HL-60 (cell line): ENCODE measurements around the gene AIPL1.

ENCODE experiments used
- DNase-seq, 2 experiments: peaks; one replicate each; pipeline ENCODE4 v3.0.0-alpha.2; 2010 to 2020; ENCODE audit warnings: low read depth in 1 of 2, low spot score in 1 of 2
- H3K27ac ChIP-seq: fragments of 250-450 bp; sonication (Bioruptor Pico); replicated peaks from 2 replicates; pipeline ENCODE4 v1.5.1; 2020; ENCODE audit warnings: mild to moderate bottlenecking, moderate library complexity
- H3K27me3 ChIP-seq: fragments of 250-450 bp; sonication (Bioruptor Pico); 2 replicates; pipeline ENCODE4 v1.5.1; 2021; ENCODE audit warnings: mild to moderate bottlenecking, moderate library complexity; ENCODE audit not compliant: insufficient read depth, poor library complexity, severe bottlenecking
- H3K4me3 ChIP-seq: replicated peaks from 2 replicates; pipeline ENCODE4 v1.5.1; 2011; ENCODE audit warnings: mild to moderate bottlenecking, control low read depth, low read length; ENCODE audit not compliant: insufficient read depth
- GABPA ChIP-seq: IDR thresholded peaks from 2 replicates; pipeline ENCODE4 v1.6.1; 2012; ENCODE audit warnings: low read depth
- POLR2AphosphoS5 ChIP-seq: IDR thresholded peaks from 2 replicates; pipeline ENCODE4 v1.6.1; 2012; ENCODE audit warnings: low read depth
- SPI1 ChIP-seq: IDR thresholded peaks from 2 replicates; pipeline ENCODE4 v1.6.1; 2012; ENCODE audit warnings: low read depth, mild to moderate bottlenecking, borderline replicate concordance
- TF ChIP-seq, protein P1 (sequence below): IDR thresholded peaks from 2 replicates; pipeline ENCODE4 v1.6.1; 2012; ENCODE audit warnings: low read depth; ENCODE audit not compliant: insufficient replicate concordance
- TF ChIP-seq, protein P2 (sequence below): IDR thresholded peaks from one replicate; pipeline ENCODE4 v1.5.1; 2011; ENCODE audit warnings: low read length, control low read depth, inconsistent platforms; ENCODE audit not compliant: insufficient read depth

The AIPL1 gene

DNA sequence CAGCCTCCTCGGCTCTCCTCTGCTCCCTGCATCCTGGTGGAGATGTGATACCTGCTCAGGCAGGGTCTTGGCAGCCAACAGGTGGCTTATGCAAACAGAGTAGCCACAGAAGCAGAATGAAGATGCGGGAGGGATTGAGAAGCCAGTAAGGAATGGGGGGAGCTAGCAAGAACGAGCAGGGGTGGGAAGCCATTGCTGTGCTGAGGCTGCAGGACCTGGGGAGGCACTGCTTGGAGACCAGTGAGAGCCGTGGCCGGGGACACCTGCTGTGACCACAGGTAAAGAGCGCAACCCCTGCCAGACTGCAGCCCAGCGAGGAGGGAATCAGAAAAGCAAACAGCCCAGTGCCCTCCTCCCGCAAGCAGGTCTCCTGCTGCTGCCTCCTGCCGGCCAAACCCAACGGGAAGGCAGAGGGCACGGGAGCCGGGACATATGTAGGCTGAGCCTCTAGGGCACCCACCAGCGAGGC is 14.7 kb downstream of the AIPL1 start:
- Histone ChIP-seq H3K27ac (no peak overlapping the region), H3K4me3 (no peak overlapping the region), H3K27me3 (no peaks in the 10 kb centered on the region)
- DNase-seq: peak in 1 of 2 experiments; percentile 1
- TF ChIP-seq SPI1 (no peak), POLR2AphosphoS5 (no peak), GABPA (no peak)
- TF ChIP-seq, protein P1, sequence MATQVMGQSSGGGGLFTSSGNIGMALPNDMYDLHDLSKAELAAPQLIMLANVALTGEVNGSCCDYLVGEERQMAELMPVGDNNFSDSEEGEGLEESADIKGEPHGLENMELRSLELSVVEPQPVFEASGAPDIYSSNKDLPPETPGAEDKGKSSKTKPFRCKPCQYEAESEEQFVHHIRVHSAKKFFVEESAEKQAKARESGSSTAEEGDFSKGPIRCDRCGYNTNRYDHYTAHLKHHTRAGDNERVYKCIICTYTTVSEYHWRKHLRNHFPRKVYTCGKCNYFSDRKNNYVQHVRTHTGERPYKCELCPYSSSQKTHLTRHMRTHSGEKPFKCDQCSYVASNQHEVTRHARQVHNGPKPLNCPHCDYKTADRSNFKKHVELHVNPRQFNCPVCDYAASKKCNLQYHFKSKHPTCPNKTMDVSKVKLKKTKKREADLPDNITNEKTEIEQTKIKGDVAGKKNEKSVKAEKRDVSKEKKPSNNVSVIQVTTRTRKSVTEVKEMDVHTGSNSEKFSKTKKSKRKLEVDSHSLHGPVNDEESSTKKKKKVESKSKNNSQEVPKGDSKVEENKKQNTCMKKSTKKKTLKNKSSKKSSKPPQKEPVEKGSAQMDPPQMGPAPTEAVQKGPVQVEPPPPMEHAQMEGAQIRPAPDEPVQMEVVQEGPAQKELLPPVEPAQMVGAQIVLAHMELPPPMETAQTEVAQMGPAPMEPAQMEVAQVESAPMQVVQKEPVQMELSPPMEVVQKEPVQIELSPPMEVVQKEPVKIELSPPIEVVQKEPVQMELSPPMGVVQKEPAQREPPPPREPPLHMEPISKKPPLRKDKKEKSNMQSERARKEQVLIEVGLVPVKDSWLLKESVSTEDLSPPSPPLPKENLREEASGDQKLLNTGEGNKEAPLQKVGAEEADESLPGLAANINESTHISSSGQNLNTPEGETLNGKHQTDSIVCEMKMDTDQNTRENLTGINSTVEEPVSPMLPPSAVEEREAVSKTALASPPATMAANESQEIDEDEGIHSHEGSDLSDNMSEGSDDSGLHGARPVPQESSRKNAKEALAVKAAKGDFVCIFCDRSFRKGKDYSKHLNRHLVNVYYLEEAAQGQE: no peak
- TF ChIP-seq, protein P2, sequence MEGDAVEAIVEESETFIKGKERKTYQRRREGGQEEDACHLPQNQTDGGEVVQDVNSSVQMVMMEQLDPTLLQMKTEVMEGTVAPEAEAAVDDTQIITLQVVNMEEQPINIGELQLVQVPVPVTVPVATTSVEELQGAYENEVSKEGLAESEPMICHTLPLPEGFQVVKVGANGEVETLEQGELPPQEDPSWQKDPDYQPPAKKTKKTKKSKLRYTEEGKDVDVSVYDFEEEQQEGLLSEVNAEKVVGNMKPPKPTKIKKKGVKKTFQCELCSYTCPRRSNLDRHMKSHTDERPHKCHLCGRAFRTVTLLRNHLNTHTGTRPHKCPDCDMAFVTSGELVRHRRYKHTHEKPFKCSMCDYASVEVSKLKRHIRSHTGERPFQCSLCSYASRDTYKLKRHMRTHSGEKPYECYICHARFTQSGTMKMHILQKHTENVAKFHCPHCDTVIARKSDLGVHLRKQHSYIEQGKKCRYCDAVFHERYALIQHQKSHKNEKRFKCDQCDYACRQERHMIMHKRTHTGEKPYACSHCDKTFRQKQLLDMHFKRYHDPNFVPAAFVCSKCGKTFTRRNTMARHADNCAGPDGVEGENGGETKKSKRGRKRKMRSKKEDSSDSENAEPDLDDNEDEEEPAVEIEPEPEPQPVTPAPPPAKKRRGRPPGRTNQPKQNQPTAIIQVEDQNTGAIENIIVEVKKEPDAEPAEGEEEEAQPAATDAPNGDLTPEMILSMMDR: no peak

DNA sequence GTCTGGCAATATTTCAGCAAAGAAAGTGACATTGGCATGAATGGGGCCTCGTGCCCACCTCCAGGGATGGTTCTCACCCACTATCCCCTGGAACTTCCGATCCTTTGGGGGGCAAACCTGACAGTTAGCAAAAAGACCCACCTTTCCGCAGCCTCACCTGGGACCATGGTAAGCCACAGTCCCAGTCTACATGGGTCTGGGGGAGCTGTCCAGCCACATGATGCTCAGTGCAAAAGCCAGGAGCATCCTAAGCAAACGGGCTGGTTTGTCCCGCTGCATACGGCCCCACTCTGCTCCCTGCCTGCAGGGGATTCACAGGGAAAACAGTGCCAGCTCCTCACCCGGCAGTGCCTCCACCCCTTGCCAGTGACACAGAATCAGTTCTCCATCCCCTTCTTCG is 19.3 kb downstream of the AIPL1 start:
- Histone ChIP-seq H3K27me3 (no peaks in the 10 kb centered on the region), H3K27ac (no peak overlapping the region), H3K4me3 (no peak overlapping the region)
- TF ChIP-seq POLR2AphosphoS5 (no peak), SPI1 (no peak), GABPA (no peak)
- TF ChIP-seq, protein P1: no peak
- TF ChIP-seq, protein P2: no peak
- DNase-seq: no peak

DNA sequence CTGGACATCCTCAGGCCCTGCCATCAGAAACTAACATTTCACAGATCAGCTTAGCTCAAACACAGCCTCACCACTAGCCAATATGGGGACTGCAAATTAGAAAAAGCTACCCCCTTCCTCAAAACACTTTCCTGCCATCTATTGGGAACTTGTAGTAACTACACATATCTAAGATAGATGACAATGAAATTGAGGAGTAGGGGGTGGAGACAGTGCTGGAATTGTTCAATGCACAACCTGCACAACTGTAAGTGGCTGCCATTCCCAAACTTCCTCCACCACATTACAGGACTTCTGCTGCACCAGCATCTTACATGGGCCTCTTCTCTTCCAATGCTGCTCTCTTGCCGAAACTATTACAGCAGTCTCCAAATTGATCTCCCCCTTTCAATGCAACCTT is 21.9 kb downstream of the AIPL1 start:
- Histone ChIP-seq H3K27ac (no peak overlapping the region), H3K27me3 (no peaks in the 10 kb centered on the region), H3K4me3 (no peak overlapping the region)
- DNase-seq: peak in 1 of 2 experiments; percentile 2
- TF ChIP-seq, protein P2: peak; percentile 17
- no peak for TF ChIP-seq SPI1

DNA sequence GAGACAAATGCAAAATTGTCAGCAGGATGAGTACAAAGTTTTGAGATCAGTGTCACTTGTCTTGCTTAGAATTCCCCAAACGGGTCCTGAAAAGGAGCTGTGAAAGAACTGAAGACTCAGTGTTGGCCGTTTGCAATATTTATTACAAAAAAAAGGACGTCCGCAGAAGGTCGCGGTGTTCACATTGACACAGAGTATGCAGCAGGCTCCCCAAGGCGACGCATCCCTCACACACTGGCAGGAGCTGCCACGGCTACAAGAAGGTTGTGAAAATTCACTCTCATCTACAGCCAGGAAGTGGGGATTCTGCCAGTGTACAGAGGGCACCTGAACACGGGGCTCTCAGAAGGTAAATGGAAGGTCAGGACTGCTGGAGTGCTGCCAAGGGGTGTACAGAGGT is 26.2 kb downstream of the AIPL1 start:
- no peak for DNase-seq
- Histone ChIP-seq H3K4me3 (no peak overlapping the region), H3K27me3 (no peaks in the 10 kb centered on the region), H3K27ac (no peak overlapping the region)
- TF ChIP-seq GABPA (no peak), SPI1 (no peak), POLR2AphosphoS5 (no peak)
- TF ChIP-seq, protein P1: no peak
- TF ChIP-seq, protein P2: no peak
